ENCODE data around the gene FGF14.

DNA sequence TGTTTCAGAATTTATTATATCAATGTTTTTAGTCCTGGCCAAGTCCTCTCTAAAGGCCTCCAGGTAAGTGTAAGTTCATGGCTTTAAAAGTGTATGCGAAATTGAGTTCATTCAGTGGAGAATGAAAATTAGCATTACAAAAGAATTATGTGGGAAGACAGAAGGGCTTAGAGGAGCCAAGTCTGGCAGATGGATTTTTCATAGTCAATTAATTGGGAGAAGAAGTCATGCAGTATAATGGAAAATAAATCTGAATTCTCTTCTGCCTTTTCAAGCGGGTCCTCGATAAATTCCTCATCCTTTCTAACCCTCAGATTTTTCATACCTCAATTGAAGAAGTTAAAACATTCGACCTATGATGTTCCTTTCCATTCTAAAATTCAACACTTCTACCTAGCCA lies 555.1 kb downstream of the FGF14 start:
- no peak for TF ChIP-seq POLR2A (IDR thresholded peaks at IDR 0.05; ENCODE audit: low read depth, low read length)
- TF ChIP-seq TAF1 (IDR thresholded peaks at IDR 0.05; ENCODE audit: borderline replicate concordance, low read depth, low read length) = no peak
- TF ChIP-seq POLR2AphosphoS5 (IDR thresholded peaks at IDR 0.05; ENCODE audit: low read depth, low read length) = no peak
